Measurements from ENCODE around the gene PTPRN2. TPM values are rescaled to one million over a fixed set of nuclear protein-coding genes. Genes with fewer than 3 reads are reported as not detected.

PTPRN2 gene
- total and polyA plus RNA-seq, 2 donors from 2014 or later = 4.8 to 6.2 TPM

- intact Hi-C loops (cut with DNase I) = no loop called here
- Histone ChIP-seq H3K27me3 (ENCODE audit: control insufficient read depth, insufficient read depth, low read length) (no peaks in the 10 kb centered on the region), H3K4me3 (ENCODE audit: low read length in 3 of 3) (no peak overlapping the region), H3K9ac (ENCODE audit: low read length in 3 of 3) (no peak overlapping the region), H3K27ac (ENCODE audit: low read depth in 2 of 2, low read length in 2 of 2) (no peak overlapping the region), H3K36me3 (ENCODE audit: control insufficient read depth in 2 of 3, insufficient read depth in 3 of 3, low read length in 3 of 3) (no peaks in the 10 kb centered on the region), H3K4me1 (ENCODE audit: control insufficient read depth in 2 of 3, insufficient read depth in 2 of 3, low read depth in 1 of 3, low read length in 3 of 3) (no peaks in the 10 kb centered on the region), H3K9me3 (ENCODE audit: control insufficient read depth in 2 of 3, insufficient read depth in 1 of 3, low read length in 3 of 3) (no peaks in the 10 kb centered on the region)
- TF ChIP-seq CTCF (IDR thresholded peaks at IDR 0.05; ENCODE audit: borderline replicate concordance, extremely low read depth, insufficient read depth) = no peak
- DNase-seq (peak in 1 of 5 donors; percentile 32), FAIRE-seq (no peak)
These were observed 796.0 kb downstream of the PTPRN2 start for GRCh38 chr7:157791666-157792065.

GRCh38 chr7:157791261-157791660, 796.4 kb downstream of the PTPRN2 start:
- H3K9ac ChIP-seq (ENCODE audit: low read length in 3 of 3) = no peak overlapping the region
- no peak overlapping the region for H3K4me3 ChIP-seq (ENCODE audit: low read length in 3 of 3)
- no peak for TF ChIP-seq CTCF (IDR thresholded peaks at IDR 0.05; ENCODE audit: borderline replicate concordance, extremely low read depth, insufficient read depth)
- H3K27me3 ChIP-seq (ENCODE audit: control insufficient read depth, insufficient read depth, low read length) = no peaks in the 10 kb centered on the region
- no peaks in the 10 kb centered on the region for H3K9me3 ChIP-seq (ENCODE audit: control insufficient read depth in 2 of 3, insufficient read depth in 1 of 3, low read length in 3 of 3)
- no peak overlapping the region for H3K27ac ChIP-seq (ENCODE audit: low read depth in 2 of 2, low read length in 2 of 2)
- intact Hi-C loops (cut with DNase I) = no loop called here
- H3K36me3 ChIP-seq (ENCODE audit: control insufficient read depth in 2 of 3, insufficient read depth in 3 of 3, low read length in 3 of 3) = no peaks in the 10 kb centered on the region
- DNase-seq (peak in 1 of 5 donors; percentile 69), FAIRE-seq (no peak)
- no peaks in the 10 kb centered on the region for H3K4me1 ChIP-seq (ENCODE audit: control insufficient read depth in 2 of 3, insufficient read depth in 2 of 3, low read depth in 1 of 3, low read length in 3 of 3)

GRCh38 chr7:157789942-157790341, 797.7 kb downstream of the PTPRN2 start:
- Histone ChIP-seq H3K9ac (ENCODE audit: low read length in 3 of 3) (no peak overlapping the region), H3K4me3 (ENCODE audit: low read length in 3 of 3) (no peak overlapping the region), H3K27me3 (ENCODE audit: control insufficient read depth, insufficient read depth, low read length) (no peaks in the 10 kb centered on the region), H3K9me3 (ENCODE audit: control insufficient read depth in 2 of 3, insufficient read depth in 1 of 3, low read length in 3 of 3) (no peaks in the 10 kb centered on the region), H3K4me1 (ENCODE audit: control insufficient read depth in 2 of 3, insufficient read depth in 2 of 3, low read depth in 1 of 3, low read length in 3 of 3) (no peaks in the 10 kb centered on the region), H3K36me3 (ENCODE audit: control insufficient read depth in 2 of 3, insufficient read depth in 3 of 3, low read length in 3 of 3) (no peaks in the 10 kb centered on the region), H3K27ac (ENCODE audit: low read depth in 2 of 2, low read length in 2 of 2) (no peak overlapping the region)
- intact Hi-C loops (cut with DNase I) = no loop called here
- no peak for DNase-seq
- no peak for TF ChIP-seq CTCF (IDR thresholded peaks at IDR 0.05; ENCODE audit: borderline replicate concordance, extremely low read depth, insufficient read depth)
- no peak for FAIRE-seq

- DNase-seq (peak in 1 of 5 donors; percentile 44), FAIRE-seq (no peak)
- no peak for TF ChIP-seq CTCF (IDR thresholded peaks at IDR 0.05; ENCODE audit: borderline replicate concordance, extremely low read depth, insufficient read depth)
- no peak overlapping the region for H3K9ac ChIP-seq (ENCODE audit: low read length in 3 of 3)
- no peak overlapping the region for H3K4me3 ChIP-seq (ENCODE audit: low read length in 3 of 3)
- H3K27ac ChIP-seq (ENCODE audit: low read depth in 2 of 2, low read length in 2 of 2) = no peak overlapping the region
- no peaks in the 10 kb centered on the region for H3K36me3 ChIP-seq (ENCODE audit: control insufficient read depth in 2 of 3, insufficient read depth in 3 of 3, low read length in 3 of 3)
- H3K27me3 ChIP-seq (ENCODE audit: control insufficient read depth, insufficient read depth, low read length) = no peaks in the 10 kb centered on the region
- H3K4me1 ChIP-seq (ENCODE audit: control insufficient read depth in 2 of 3, insufficient read depth in 2 of 3, low read depth in 1 of 3, low read length in 3 of 3) = no peaks in the 10 kb centered on the region
- no peaks in the 10 kb centered on the region for H3K9me3 ChIP-seq (ENCODE audit: control insufficient read depth in 2 of 3, insufficient read depth in 1 of 3, low read length in 3 of 3)
- intact Hi-C loops (cut with DNase I) = no loop called here
These were observed 798.5 kb downstream of the PTPRN2 start for GRCh38 chr7:157789094-157789493.

Data from kidney (tissue), 14 donors.